RWPE2 (cell line): ENCODE data around the gene PDE3B.
"Not testable (repeated sequence)": the region's sequence is repeated elsewhere in the genome, so short reads cannot be mapped to it uniquely, and the experiment has no call there.

Experiments
- ATAC-seq: fragments of 200-7000 bp; cut with Tn5 transposase; 3 replicates; pipeline ENCODE4 v1.9.1; 2021; ENCODE audit warnings: low read depth
- DNase-seq: peaks from one replicate; pipeline ENCODE4 v3.0.0-alpha.2; 2020; ENCODE audit warnings: low spot score
- H3K27ac ChIP-seq: fragments of 450-650 bp; 2 replicates; pipeline ENCODE4 v1.5.1; 2017; ENCODE audit warnings: mild to moderate bottlenecking; ENCODE audit not compliant: poor library complexity, severe bottlenecking
- H3K27me3 ChIP-seq: fragments of 250-450 bp; sonication (Bioruptor Pico); 2 replicates; pipeline ENCODE4 v1.5.1; 2021; ENCODE audit warnings: mild to moderate bottlenecking, moderate library complexity; ENCODE audit not compliant: insufficient read depth, poor library complexity, severe bottlenecking
- H3K36me3 ChIP-seq: fragments of 250-450 bp; sonication (Bioruptor Pico); 2 replicates; pipeline ENCODE4 v1.5.1; 2020; ENCODE audit warnings: low read depth, mild to moderate bottlenecking, moderate library complexity
- H3K4me1 ChIP-seq: fragments of 250-450 bp; sonication (Bioruptor Pico); 2 replicates; pipeline ENCODE4 v1.5.1; 2021; ENCODE audit warnings: mild to moderate bottlenecking, moderate library complexity; ENCODE audit not compliant: insufficient read depth, poor library complexity, severe bottlenecking
- H3K4me3 ChIP-seq: fragments of 250-450 bp; sonication (Bioruptor Pico); 2 replicates; pipeline ENCODE4 v1.5.1; 2021; ENCODE audit warnings: mild to moderate bottlenecking, moderate library complexity; ENCODE audit not compliant: severe bottlenecking
- H3K9me3 ChIP-seq: fragments of 250-450 bp; sonication (Bioruptor Pico); 2 replicates; pipeline ENCODE4 v1.5.1; 2021; ENCODE audit warnings: mild to moderate bottlenecking, moderate library complexity; ENCODE audit not compliant: severe bottlenecking
- CTCF ChIP-seq: fragments of 450-650 bp; IDR thresholded peaks from one replicate; pipeline ENCODE4 v1.5.1; 2017; ENCODE audit warnings: mild to moderate bottlenecking, moderate library complexity; ENCODE audit not compliant: poor library complexity, severe bottlenecking

The PDE3B gene

GRCh38 chr11:14860511-14860910 is 216.9 kb downstream of the PDE3B start:
- no peak for TF ChIP-seq CTCF
- Histone ChIP-seq H3K4me1 (no peaks in the 10 kb centered on the region), H3K27ac (no peak overlapping the region), H3K9me3 (no peaks in the 10 kb centered on the region), H3K4me3 (no peak overlapping the region), H3K27me3 (no peaks in the 10 kb centered on the region), H3K36me3 (no peaks in the 10 kb centered on the region)
- ATAC-seq (no peak), DNase-seq (no peak)

- Histone ChIP-seq H3K36me3 (no peaks in the 10 kb centered on the region), H3K9me3 (no peaks in the 10 kb centered on the region), H3K27ac (no peak overlapping the region), H3K4me3 (no peak overlapping the region), H3K4me1 (no peaks in the 10 kb centered on the region), H3K27me3 (no peaks in the 10 kb centered on the region)
- no peak for DNase-seq
- ATAC-seq: no peak
- no peak for TF ChIP-seq CTCF
Measured at GRCh38 chr11:14861680-14862079, 218.1 kb downstream of the PDE3B start.

GRCh38 chr11:14863775-14864174 is 220.2 kb downstream of the PDE3B start:
- not testable (repeated sequence) for H3K4me3 ChIP-seq, H3K27me3 ChIP-seq, H3K9me3 ChIP-seq, H3K27ac ChIP-seq, H3K36me3 ChIP-seq, H3K4me1 ChIP-seq, DNase-seq, ATAC-seq

- no peak for TF ChIP-seq CTCF
- Histone ChIP-seq H3K4me3 (no peak overlapping the region), H3K27ac (no peak overlapping the region), H3K36me3 (no peaks in the 10 kb centered on the region), H3K27me3 (no peaks in the 10 kb centered on the region), H3K4me1 (no peaks in the 10 kb centered on the region), H3K9me3 (no peaks in the 10 kb centered on the region)
- ATAC-seq (no peak), DNase-seq (no peak)
Measured at GRCh38 chr11:14872032-14872431, 228.4 kb downstream of the PDE3B start.

DNA sequence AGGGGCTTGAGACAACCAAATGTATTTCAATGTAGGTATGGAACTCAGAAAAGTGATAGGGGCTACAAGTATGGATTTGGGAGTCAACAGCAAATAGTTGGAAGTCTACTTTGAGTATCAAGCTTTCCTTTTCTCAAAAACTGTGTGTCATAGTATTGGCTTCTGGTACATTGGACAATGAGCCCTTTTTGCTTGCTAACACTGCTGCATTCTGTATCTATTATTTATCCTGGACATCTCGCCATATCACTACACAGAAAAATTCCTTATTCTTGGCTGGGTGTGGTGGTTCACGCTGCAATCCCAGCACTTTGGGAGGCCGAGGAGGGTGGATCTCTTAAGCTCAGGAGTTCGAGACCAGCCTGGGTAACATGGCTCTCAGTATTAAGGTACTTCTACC is 230.0 kb downstream of the PDE3B start:
- Histone ChIP-seq H3K36me3 (no peaks in the 10 kb centered on the region), H3K9me3 (no peaks in the 10 kb centered on the region), H3K27me3 (no peaks in the 10 kb centered on the region), H3K4me1 (no peaks in the 10 kb centered on the region), H3K4me3 (no peak overlapping the region), H3K27ac (no peak overlapping the region)
- no peak for ATAC-seq
- DNase-seq: no peak
- TF ChIP-seq CTCF: no peak
